ENCODE measurements around the gene FAM118A. TPM values are rescaled to one million over a fixed set of nuclear protein-coding genes. Genes with fewer than 3 reads are reported as not detected.

The FAM118A gene
- total RNA-seq, 1 experiment from 2014 or later, result 21.3 TPM

GRCh38 chr22:45318168-45318557 is 8.4 kb downstream of the FAM118A start (continued):
- TF ChIP-seq ZNF281 (CRISPR knock-in tag; IDR thresholded peaks at IDR 0.05) (no peak), RELA (CRISPR knock-in tag; IDR thresholded peaks at IDR 0.05; ENCODE audit: borderline replicate concordance) (no peak), ZNF121 (CRISPR knock-in tag; IDR thresholded peaks at IDR 0.05) (no peak), ATF1 (CRISPR knock-in tag; IDR thresholded peaks at IDR 0.05) (no peak), ZNF512 (CRISPR knock-in tag; IDR thresholded peaks at IDR 0.05; ENCODE audit: borderline replicate concordance) (no peak), ZNF423 (CRISPR knock-in tag; IDR thresholded peaks at IDR 0.05) (no peak), CDX4 (CRISPR knock-in tag; IDR thresholded peaks at IDR 0.05; ENCODE audit: borderline replicate concordance) (no peak), ZNF425 (CRISPR knock-in tag; conservative IDR thresholded peaks at IDR 0.05) (no peak)

- Mint-ChIP-seq H3K4me1 (peaks cover 23% of the 10 kb centered on the region), H3K36me3 (peaks cover 13% of the 10 kb centered on the region), H3K27ac (peak overlapping the region; percentile 40), H3K4me3 (no peak overlapping the region), H3K9me3 (no peaks in the 10 kb centered on the region), H3K27me3 (ENCODE audit: low read depth) (no peaks in the 10 kb centered on the region)
- POLR2A ChIA-PET, result interaction anchor here (0.6 kb wide), 1 partner anchor 312 kb away, joined by 3 read pairs; no protein-coding TSS in a partner anchor
- DNase-seq (ENCODE audit: low spot score) (no peak), ATAC-seq (no peak)
- CTCF ChIA-PET, result interaction anchor here (1.0 to 1.4 kb wide), 6 partner anchors 20 to 688 kb away, joined by 3 to 4 read pairs (median 3); no protein-coding TSS in a partner anchor
- TF ChIP-seq AFF4 (CRISPR knock-in tag; IDR thresholded peaks at IDR 0.05; ENCODE audit: borderline replicate concordance), result no peak
- TF ChIP-seq GABPB1 (CRISPR knock-in tag; IDR thresholded peaks at IDR 0.05), result no peak
- no peak for TF ChIP-seq ZNF512 (CRISPR knock-in tag; IDR thresholded peaks at IDR 0.05; ENCODE audit: borderline replicate concordance)
- TF ChIP-seq USF1 (CRISPR knock-in tag; IDR thresholded peaks at IDR 0.05), result no peak
- TF ChIP-seq ZNF138 (CRISPR knock-in tag; conservative IDR thresholded peaks at IDR 0.05), result no peak
- TF ChIP-seq ATF2 (CRISPR knock-in tag; IDR thresholded peaks at IDR 0.05; ENCODE audit: borderline replicate concordance, low read depth), result no peak
- no peak for TF ChIP-seq CREM (CRISPR knock-in tag; IDR thresholded peaks at IDR 0.05)
- no peak for TF ChIP-seq PRRX2 (CRISPR knock-in tag; IDR thresholded peaks at IDR 0.05)
- no peak for TF ChIP-seq E2F5 (CRISPR knock-in tag; IDR thresholded peaks at IDR 0.05)
- TF ChIP-seq SMAD3 (CRISPR knock-in tag; IDR thresholded peaks at IDR 0.05; ENCODE audit: borderline replicate concordance), result no peak
- TF ChIP-seq IRF2 (CRISPR knock-in tag; IDR thresholded peaks at IDR 0.05; ENCODE audit: borderline replicate concordance, low read depth), result no peak
Observed at GRCh38 chr22:45318558-45319323, 9.0 kb downstream of the FAM118A start.

All from WTC11 (cell line).